Lung (tissue), 12 donors: Measurements from ENCODE around the gene LARGE1. TPM values are rescaled to one million over a fixed set of nuclear protein-coding genes. Genes with fewer than 3 reads are reported as not detected.

Source experiments
- ATAC-seq: fragments of 200-7000 bp; cut with Tn5 transposase; one replicate; pipeline ENCODE4 v1.9.1; 2020; ENCODE audit warnings: moderate number of reproducible peaks; ENCODE audit not compliant: insufficient read depth, low FRiP score
- DNase-seq, 3 donors: peaks; one replicate each; pipeline ENCODE4 v3.0.0-alpha.2; 2013 to 2017
- H3K27ac ChIP-seq, 2 donors: one replicate each; pipeline ENCODE4 v1.5.1; 2013; ENCODE audit warnings: mild to moderate bottlenecking in 2 of 2, moderate library complexity in 2 of 2, control low read depth in 1 of 2, inconsistent platforms in 1 of 2, low read depth in 1 of 2, low read length in 1 of 2
- H3K27me3 ChIP-seq, 3 donors: one replicate each; pipeline ENCODE4 v1.5.1; 2013; ENCODE audit warnings: low read length in 2 of 3; ENCODE audit not compliant: control insufficient read depth in 3 of 3, insufficient read depth in 3 of 3
- H3K36me3 ChIP-seq, 4 donors: one replicate each; pipeline ENCODE4 v1.5.1; 2013; ENCODE audit warnings: low read length in 4 of 4, mild to moderate bottlenecking in 1 of 4, moderate library complexity in 1 of 4; ENCODE audit not compliant: control insufficient read depth in 4 of 4, insufficient read depth in 4 of 4
- H3K4me1 ChIP-seq, 5 donors: one replicate each; pipeline ENCODE4 v1.5.1; 2013; ENCODE audit warnings: low read length in 5 of 5, mild to moderate bottlenecking in 2 of 5, moderate library complexity in 1 of 5; ENCODE audit not compliant: control insufficient read depth in 5 of 5, insufficient read depth in 5 of 5
- H3K4me3 ChIP-seq: one replicate; pipeline ENCODE4 v1.5.1; 2013; ENCODE audit warnings: mild to moderate bottlenecking, control low read depth, moderate library complexity
- H3K9ac ChIP-seq, 2 donors: one replicate each; pipeline ENCODE4 v1.5.1; 2013; ENCODE audit warnings: low read length in 2 of 2, control low read depth in 1 of 2; ENCODE audit not compliant: insufficient read depth in 1 of 2
- H3K9me3 ChIP-seq, 4 donors: one replicate each; pipeline ENCODE4 v1.5.1; 2013; ENCODE audit warnings: low read length in 3 of 4, mild to moderate bottlenecking in 1 of 4, moderate library complexity in 1 of 4; ENCODE audit not compliant: control insufficient read depth in 4 of 4, insufficient read depth in 3 of 4
- CTCF ChIP-seq: IDR thresholded peaks from 2 replicates; pipeline ENCODE4 v1.5.1; 2012; ENCODE audit warnings: mild to moderate bottlenecking; ENCODE audit errors: control extremely low read depth, extremely low read depth
- WGBS, 2 donors: extraction: QIAGEN DNeasy Blood & Tissue Kit; methylation state at CpG; one replicate each; pipeline ENCODE4 v1.1.7; 2013; 5-methylcytosine and 5-hydroxymethylcytosine counted together
- polyA plus RNA-seq, 2 donors: library from polyadenylated mRNA; stranded (reverse); fragments of 200-250 nt; gene quantifications; one replicate each; pipeline ENCODE4 v1.2.1, GENCODE V29; 2013
- total RNA-seq, 2 donors: library from RNA; depleted of rRNA in 1 of 2; stranded (reverse); fragments of >200 nt in 1 of 2; gene quantifications; one replicate each; pipeline ENCODE4 v1.2.1, GENCODE V29; 2014 to 2021
- donor health status: control.
- donor health status: control.
- donor health status: Bipolar disorder and iron deficiency.
- donor health status: healthy.
- donor health status: DM: yes; HTN: yes; CAD: no.

LARGE1 gene
- total and polyA plus RNA-seq, 4 donors, result 2.9 to 41.1 (median 15.4) TPM

- H3K9ac ChIP-seq, result no peak overlapping the region
- no peak overlapping the region for H3K27ac ChIP-seq
- H3K27me3 ChIP-seq, result no peaks in the 10 kb centered on the region
- DNase-seq (no peak), ATAC-seq (no peak)
- 85 to 91% methylated on average over 9 of the region's 9 CpGs for WGBS, 2 donors
- peaks cover 0 to 3% (median 0%) of the 10 kb centered on the region in 5 donors for H3K4me1 ChIP-seq
- H3K9me3 ChIP-seq, result no peaks in the 10 kb centered on the region
- TF ChIP-seq CTCF, result no peak
- no peaks in the 10 kb centered on the region for H3K36me3 ChIP-seq
- H3K4me3 ChIP-seq, result no peak overlapping the region
Observed at GRCh38 chr22:33631777-33632176, 288.5 kb downstream of the LARGE1 start.

- no peak for ATAC-seq
- H3K27ac ChIP-seq, result no peak overlapping the region
- 86 to 87% methylated on average over 8 of the region's 8 CpGs for WGBS, 2 donors
- H3K27me3 ChIP-seq, result no peaks in the 10 kb centered on the region
- H3K9ac ChIP-seq, result no peak overlapping the region
- TF ChIP-seq CTCF, result no peak
- H3K4me3 ChIP-seq, result no peak overlapping the region
- DNase-seq, result no peak
- peaks cover 0 to 3% (median 0%) of the 10 kb centered on the region in 4 donors for H3K36me3 ChIP-seq
- H3K9me3 ChIP-seq, result no peaks in the 10 kb centered on the region
- H3K4me1 ChIP-seq, result peaks cover 0 to 3% (median 0%) of the 10 kb centered on the region in 5 donors
Observed at GRCh38 chr22:33625959-33626358, 294.3 kb downstream of the LARGE1 start.

GRCh38 chr22:33620085-33620484 lies 300.2 kb downstream of the LARGE1 start:
- Histone ChIP-seq H3K27me3 (no peaks in the 10 kb centered on the region), H3K4me3 (no peak overlapping the region), H3K9ac (no peak overlapping the region), H3K27ac (no peak overlapping the region), H3K9me3 (no peaks in the 10 kb centered on the region), H3K36me3 (peaks cover 0 to under 1% (median 0%) of the 10 kb centered on the region in 4 donors), H3K4me1 (no peaks in the 10 kb centered on the region)
- no peak for ATAC-seq
- DNase-seq, result no peak
- 75 to 88% methylated on average over 4 of the region's 4 CpGs for WGBS, 2 donors
- TF ChIP-seq CTCF, result no peak

- TF ChIP-seq CTCF, result no peak
- 95 to 96% methylated on average over 7 of the region's 7 CpGs for WGBS, 2 donors
Observed at GRCh38 chr22:33606504-33606903, 313.8 kb downstream of the LARGE1 start.

More at GRCh38 chr22:33606504-33606903, 313.8 kb downstream of the LARGE1 start:
- no peak for DNase-seq
- Histone ChIP-seq H3K4me1 (peaks cover 0 to 5% (median 0%) of the 10 kb centered on the region in 5 donors), H3K27ac (peak overlapping the region in 1 of 2 donors; percentile 85), H3K27me3 (no peaks in the 10 kb centered on the region), H3K4me3 (no peak overlapping the region), H3K9ac (no peak overlapping the region), H3K9me3 (peaks cover 0 to 3% (median under 1%) of the 10 kb centered on the region in 4 donors), H3K36me3 (peaks cover 0 to 3% (median 0%) of the 10 kb centered on the region in 4 donors)
- no peak for ATAC-seq
